Measurements from ENCODE around the gene ENOX1.

ENOX1 gene

GRCh38 chr13:43246382-43246781 lies 540.4 kb downstream of the ENOX1 start:
- no peak for DNase-seq (ENCODE audit: low read depth)

- peak; percentile 92 for DNase-seq (ENCODE audit: low read depth)
These were observed 541.3 kb downstream of the ENOX1 start for GRCh38 chr13:43245374-43245964.

DNA sequence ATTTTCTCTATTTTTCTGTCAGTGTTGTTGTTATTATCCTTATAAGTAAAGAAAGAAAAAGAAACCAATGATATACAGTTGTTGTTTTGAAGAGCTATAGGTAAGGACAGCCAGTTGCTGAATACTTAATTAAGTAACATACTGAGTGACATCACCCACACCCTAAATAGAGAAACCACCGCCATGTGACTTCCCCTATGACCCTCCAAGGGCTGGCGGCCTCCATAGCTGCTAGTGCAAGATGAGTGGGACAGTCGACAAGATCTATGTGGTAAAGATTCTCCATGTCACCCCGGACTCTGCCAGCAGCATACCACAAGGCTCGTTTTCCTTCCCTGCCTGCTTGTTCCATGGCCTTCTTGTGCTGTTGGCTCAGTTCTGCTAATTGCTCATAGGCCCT lies 542.3 kb downstream of the ENOX1 start:
- no peak for DNase-seq (ENCODE audit: low read depth)

GRCh38 chr13:43243711-43244110 lies 543.1 kb downstream of the ENOX1 start:
- DNase-seq (ENCODE audit: low read depth): no peak

DNA sequence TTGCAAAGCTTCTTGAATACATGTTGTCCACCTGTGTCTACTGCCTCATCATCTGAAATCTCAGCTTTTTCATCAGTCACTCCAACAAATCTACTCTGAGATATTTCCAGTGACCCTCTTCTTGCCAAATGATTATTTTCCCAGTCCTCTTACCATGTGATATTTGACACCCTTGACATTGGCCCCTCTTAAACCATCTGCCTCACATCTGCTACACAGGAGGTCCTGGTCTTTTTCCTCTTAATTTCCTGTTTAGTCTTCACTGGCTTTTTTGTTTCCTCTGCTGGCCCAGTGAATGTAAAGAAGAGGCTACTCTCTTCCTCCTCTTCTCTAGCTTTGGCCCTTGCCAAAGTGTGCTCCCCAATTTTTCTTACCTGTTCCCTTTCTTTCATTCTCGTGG lies 544.7 kb downstream of the ENOX1 start:
- DNase-seq (ENCODE audit: low read depth): no peak

GRCh38 chr13:43240278-43240677 lies 546.5 kb downstream of the ENOX1 start:
- DNase-seq (ENCODE audit: low read depth): no peak

DNA sequence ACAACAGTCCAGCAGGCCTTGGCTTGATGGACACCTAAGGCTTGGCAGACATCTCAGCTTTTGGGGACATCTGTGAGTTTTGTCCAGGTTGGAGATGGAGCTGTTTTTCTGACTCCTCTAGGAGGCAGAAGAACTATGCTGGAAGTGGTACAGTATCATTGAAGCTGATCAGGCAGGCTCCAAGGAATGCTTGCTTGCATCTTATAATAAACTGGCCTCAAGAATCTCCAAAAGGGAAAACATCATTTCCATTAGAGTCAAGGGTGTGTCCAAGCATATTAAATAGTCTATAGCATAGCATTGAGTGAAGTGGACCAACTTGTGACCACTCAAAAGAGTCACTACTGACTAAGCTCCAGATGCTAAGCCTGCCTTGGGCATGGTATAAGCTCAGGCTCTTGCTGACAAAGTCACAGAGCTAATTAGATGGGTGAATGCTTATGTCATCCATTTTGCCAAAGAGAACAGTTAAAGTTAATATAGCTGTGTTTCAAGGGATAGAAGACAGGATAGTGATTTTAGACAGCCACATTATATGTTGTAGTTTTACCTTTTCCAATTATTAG lies 547.4 kb downstream of the ENOX1 start:
- no peak for DNase-seq (ENCODE audit: low read depth)

GRCh38 chr13:43238341-43239083 lies 548.3 kb downstream of the ENOX1 start:
- DNase-seq (ENCODE audit: low read depth): no peak

GRCh38 chr13:43237616-43238015 lies 549.2 kb downstream of the ENOX1 start:
- no peak for DNase-seq (ENCODE audit: low read depth)

GRCh38 chr13:43235028-43235427 lies 551.7 kb downstream of the ENOX1 start:
- no peak for DNase-seq (ENCODE audit: low read depth)

DNA sequence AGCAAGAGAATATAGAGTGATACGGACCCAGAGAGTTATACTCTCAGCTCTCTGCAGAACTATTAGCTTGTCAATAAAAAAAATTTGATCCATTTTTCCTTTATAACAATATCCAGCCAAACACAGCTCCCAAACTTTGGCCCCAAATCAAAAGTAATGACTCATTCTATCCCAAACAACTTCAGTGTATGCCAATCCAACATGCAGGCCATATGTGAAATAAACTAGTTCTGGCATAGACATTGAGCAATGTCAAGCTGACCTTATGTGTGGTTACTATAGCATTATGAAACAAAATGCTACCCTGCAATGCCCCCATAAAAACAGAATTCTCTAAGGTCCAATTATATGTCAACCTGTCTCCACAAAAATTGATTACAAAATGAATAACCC lies 553.9 kb downstream of the ENOX1 start:
- peak; percentile 73 for DNase-seq (ENCODE audit: low read depth)

DNA sequence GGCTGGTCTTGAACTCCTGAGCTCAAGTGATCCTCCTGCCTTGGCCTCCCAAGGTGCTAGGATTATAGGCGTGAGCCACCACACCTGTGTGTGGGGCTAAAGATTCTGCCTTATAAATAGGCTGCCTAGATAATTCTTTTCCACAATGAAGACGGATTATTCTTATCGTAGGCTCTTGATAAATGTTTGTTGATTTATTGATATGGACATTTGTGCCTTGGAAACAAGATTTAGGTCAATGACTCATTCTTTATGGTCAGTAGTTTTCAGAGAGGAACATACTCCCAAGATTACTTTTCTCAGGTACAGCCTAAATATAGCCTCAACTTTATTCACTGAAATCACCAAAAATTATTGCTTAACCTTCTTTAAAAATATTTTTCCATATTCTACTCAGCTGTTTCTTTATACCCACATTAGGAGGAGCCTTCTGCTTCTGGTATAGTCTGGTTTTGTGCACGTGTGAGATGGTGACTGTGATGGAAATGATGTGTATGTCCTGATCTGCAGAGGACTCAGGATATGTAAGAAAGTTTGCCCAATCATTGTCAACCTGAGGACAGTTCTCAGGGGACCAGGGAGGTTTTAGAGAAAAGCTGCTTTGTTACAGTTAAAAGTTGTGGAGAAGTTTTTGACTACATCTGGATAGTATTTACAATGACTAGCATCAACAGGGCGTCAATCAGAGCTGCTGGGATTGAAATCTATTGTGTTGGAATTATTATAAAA lies 554.5 kb downstream of the ENOX1 start:
- peak; percentile 66 for DNase-seq (ENCODE audit: low read depth)

DNA sequence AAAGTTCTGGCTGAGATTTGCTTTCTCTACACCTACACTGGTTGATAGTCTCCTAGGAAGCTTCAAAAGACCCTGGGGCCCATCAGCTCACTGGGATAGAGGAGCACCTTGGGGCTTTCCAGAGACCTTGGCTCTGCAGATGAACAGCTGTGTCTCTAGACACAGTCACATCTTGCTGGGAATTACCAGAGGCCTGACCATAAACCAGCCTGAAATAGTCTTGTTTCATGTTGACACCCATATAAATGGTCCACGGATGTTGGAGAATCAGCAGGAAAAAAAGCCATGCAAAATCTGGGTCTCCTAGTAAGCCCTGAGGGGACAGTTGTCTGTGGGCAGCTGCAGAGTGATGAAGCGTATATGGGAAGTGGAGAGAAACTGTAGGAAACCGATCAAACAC lies 555.8 kb downstream of the ENOX1 start:
- no peak for DNase-seq (ENCODE audit: low read depth)

DNA sequence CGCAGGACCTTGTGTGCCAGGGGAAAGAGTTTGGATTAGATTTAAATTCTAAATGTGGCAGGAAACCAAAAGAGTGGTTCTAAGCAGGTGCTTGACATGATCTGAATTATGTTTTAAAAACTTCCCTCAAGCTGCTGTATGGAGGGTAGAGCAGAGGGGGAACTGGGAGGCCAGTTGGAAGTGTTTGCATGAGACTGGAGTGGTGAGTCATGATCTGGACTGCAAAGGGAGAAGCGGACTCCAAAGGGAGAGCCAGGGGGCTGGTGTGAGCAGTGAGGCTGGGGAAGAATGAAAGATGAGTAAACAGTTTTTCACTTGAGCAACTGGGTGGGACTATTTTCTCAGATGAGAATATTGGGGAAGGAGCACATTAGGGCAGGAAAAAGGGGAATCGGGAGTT lies 557.3 kb downstream of the ENOX1 start:
- DNase-seq (ENCODE audit: low read depth): peak; percentile 70

GRCh38 chr13:43227721-43228120 lies 559.1 kb downstream of the ENOX1 start:
- DNase-seq (ENCODE audit: low read depth): peak; percentile 19

DNA sequence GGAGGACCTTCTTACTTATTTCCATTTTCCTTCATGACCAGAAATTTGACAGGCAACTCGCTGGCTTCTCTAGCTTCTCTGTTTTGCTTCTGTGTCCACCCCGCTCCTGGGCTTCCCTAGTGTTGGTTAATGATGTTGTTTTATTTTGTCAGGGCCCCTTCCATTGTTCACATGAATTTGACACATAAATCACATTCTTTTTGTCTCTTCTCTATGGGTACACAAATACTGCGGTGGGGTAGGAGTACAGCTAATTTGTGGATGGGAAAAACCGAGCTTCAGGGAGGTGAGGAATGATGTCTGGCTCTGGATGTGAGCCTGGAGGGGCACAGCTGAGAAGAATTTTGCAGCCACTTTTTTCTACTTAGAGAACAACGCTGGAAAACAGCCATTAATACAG lies 563.6 kb downstream of the ENOX1 start:
- DNase-seq (ENCODE audit: low read depth): no peak

GRCh38 chr13:43222086-43222485 lies 564.7 kb downstream of the ENOX1 start:
- no peak for DNase-seq (ENCODE audit: low read depth)

- no peak for DNase-seq (ENCODE audit: low read depth)
These were observed 565.2 kb downstream of the ENOX1 start for GRCh38 chr13:43221611-43222010.

DNA sequence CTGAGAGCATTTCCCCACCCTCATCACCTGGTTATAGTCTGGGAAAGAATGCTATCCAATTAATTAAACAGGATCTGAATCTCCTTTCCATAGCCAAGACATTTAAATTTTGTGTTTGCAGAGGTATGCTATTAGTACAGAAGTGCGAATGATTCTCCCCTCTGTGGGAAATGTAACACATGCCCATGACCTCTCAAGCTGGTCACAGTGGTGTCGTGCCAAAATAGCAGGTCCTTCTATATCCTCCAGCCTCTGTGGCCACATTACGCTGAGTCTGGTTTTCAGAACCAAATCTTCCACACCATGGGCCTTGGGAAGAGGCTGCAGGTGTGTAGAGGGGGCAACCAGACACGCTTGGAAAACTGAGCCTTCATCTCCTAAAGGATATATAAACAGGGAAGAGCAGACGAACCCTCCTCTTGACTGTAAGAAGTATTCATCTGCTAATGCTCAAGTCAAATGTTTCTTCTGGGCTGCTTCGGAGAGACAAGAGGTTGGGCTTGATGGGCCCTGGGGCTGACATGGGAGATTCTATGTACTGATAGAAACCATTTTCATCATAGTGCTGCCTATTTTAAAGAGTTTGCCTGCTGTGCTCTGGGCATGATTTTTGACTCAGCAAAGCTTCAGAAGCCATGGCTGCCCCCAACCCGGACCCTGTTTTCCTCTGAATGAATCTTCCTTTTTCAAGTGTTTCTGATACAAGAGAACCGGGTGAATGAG lies 565.7 kb downstream of the ENOX1 start:
- no peak for DNase-seq (ENCODE audit: low read depth)

DNA sequence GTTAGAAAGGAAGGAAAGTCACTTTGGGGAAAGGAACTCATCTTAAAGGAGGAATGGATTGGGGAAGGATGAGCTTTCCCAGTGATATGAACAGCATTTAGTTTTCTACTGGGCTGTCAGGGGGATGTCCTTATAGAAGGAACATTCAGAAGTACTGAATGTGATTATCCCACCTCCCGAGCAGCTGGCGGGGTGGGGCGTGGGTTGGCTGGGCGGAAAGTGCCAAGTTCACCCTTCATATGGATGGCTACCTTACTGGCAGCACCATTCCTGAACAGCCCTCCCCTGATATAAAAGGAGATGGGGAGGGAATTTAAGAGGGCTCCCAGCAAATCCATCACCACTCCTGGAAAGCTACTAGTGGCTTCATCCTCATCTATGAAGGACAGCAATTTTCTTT lies 572.6 kb downstream of the ENOX1 start:
- no peak for DNase-seq (ENCODE audit: low read depth)

- peak; percentile 31 for DNase-seq (ENCODE audit: low read depth)
These were observed 579.9 kb downstream of the ENOX1 start for GRCh38 chr13:43206838-43207237.

GRCh38 chr13:43205416-43205815 lies 581.4 kb downstream of the ENOX1 start:
- no peak for DNase-seq (ENCODE audit: low read depth)
